Heart left ventricle (tissue), 13 donors: ENCODE data around the gene ZNF618.

Experiments used
- POLR2A ChIP-seq, 2 donors: fragments of 450-650 bp; IDR thresholded peaks; one replicate each; pipeline ENCODE4 v1.6.1; 2017; ENCODE audit warnings: antibody characterized with exemption in 2 of 2, mild to moderate bottlenecking in 2 of 2, moderate library complexity in 2 of 2
- TF ChIP-seq, protein P1 (sequence below), 12 donors: fragments of 200-600 bp; sonication (generic) in 4 of 12; IDR thresholded peaks; one replicate each; pipeline versions ENCODE4 v1.5.0 to v1.8.0; 2018 to 2022; ENCODE audit warnings: antibody characterized with exemption in 12 of 12, mild to moderate bottlenecking in 5 of 12
- donor health status: ischemic (EF 13 %, LVEDD 7.1; RV severe dilation, severe dysfunction).
- donor health status: DM: no; HTN: yes; CAD: no.
- donor health status: DM: no; HTN: no; CAD: no.
- donor health status: ischemic (EF 25% LVEDD 6.9; RV normal size, moderate dysfunction).
- donor health status: ischemic (EF 25% LVEDD 5.7; RV mildly dilated, moderate dysfunction).
- donor health status: ischemic (EF 35%, LVEDD 5.7; RV mildly dilated, moderate dysfunction).
- donor health status: nonischemic (EF 11% LVEDD 7.7; RV severe dilation, severe dysfunction).
- donor health status: DM: yes; HTN: yes; CAD: no.
- donor health status: PGD.
- donor health status: ischemic (EF 29% LVEDD 5.4; RV normal size, mild dysfunction).
- donor health status: nonischemic (EF 23%, LVEDD 6.1; RV moderate dilation, normal function).

DNA sequence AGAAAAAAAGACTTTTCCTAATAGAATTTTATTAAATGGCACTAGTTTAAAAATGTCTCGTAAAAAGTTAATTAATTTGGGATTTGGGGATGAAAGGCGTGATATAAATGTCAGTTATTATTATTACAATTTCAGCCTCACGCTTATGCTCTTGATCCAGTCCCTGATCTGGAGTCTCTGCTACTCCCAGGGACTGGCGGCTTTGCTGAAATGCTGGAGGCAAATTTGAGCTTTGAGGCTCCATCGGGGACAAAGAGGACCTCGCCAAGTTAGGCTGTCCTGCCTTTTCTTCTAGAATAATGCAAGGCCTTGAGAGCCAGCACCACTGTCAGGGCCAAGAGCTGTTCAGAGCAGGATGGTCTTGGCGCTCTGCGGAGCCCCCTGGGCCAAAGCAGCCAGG, 69.7 kb downstream of the ZNF618 start:
- TF ChIP-seq, protein P1, sequence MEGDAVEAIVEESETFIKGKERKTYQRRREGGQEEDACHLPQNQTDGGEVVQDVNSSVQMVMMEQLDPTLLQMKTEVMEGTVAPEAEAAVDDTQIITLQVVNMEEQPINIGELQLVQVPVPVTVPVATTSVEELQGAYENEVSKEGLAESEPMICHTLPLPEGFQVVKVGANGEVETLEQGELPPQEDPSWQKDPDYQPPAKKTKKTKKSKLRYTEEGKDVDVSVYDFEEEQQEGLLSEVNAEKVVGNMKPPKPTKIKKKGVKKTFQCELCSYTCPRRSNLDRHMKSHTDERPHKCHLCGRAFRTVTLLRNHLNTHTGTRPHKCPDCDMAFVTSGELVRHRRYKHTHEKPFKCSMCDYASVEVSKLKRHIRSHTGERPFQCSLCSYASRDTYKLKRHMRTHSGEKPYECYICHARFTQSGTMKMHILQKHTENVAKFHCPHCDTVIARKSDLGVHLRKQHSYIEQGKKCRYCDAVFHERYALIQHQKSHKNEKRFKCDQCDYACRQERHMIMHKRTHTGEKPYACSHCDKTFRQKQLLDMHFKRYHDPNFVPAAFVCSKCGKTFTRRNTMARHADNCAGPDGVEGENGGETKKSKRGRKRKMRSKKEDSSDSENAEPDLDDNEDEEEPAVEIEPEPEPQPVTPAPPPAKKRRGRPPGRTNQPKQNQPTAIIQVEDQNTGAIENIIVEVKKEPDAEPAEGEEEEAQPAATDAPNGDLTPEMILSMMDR (IDR thresholded peaks at IDR 0.05), result no peak
- TF ChIP-seq POLR2A (IDR thresholded peaks at IDR 0.05), result no peak
